ENCODE measurements around the gene FYTTD1. TPM values are rescaled to one million over a fixed set of nuclear protein-coding genes. Genes with fewer than 3 reads are reported as not detected.

FYTTD1 gene
- total RNA-seq, 3 donors from 2014 or later: 56.5 to 61.6 (median 56.7) TPM

DNA sequence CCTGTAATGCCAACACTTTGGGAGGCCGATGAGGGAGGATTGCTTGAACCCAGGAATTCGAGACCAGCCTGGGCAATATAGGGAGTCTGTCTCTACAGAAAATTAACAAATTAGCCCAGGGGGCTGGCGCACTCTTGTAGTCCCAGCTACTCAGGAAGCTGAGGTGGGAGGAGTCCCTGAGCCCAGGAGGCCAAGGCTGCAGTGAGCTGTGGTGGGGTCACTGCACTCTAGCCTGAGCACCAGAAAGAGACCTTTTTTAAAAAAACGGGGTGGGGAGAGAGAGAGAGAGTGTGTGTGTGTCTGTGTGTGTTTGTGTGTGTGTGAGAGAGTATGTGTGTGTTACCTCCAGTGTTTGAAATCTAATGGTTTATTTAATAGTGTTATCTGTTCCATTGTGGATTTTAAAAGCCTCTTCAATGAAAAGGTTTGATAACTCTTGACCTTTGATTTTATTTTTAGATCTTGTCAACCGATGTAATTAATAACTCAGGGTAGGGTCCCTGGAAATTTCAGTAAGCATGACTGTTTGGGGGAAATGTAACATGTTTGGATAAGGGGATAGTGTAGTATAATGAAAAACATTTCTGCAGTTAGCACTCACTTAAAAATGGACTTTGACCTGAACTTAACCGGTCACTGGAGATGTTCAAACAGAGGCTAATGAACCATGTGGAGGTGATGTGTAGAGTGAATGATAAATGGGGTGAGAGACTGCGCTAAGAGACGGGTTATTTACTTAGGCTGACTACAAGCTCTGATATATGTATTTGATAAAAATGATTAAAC lies 71.1 kb downstream of the FYTTD1 start:
- no peak for DNase-seq (ENCODE audit: low spot score in 2 of 2)
- Histone ChIP-seq H3K27me3 (no peaks in the 10 kb centered on the region), H3K9me3 (no peaks in the 10 kb centered on the region), H3K4me3 (no peak overlapping the region), H3K27ac (no peak overlapping the region), H3K4me1 (no peaks in the 10 kb centered on the region), H3K36me3 (no peaks in the 10 kb centered on the region)
- intact Hi-C loops (cut with DNase I; ENCODE audit: low total_unique reads): no loop called here
- TF ChIP-seq, protein P1, sequence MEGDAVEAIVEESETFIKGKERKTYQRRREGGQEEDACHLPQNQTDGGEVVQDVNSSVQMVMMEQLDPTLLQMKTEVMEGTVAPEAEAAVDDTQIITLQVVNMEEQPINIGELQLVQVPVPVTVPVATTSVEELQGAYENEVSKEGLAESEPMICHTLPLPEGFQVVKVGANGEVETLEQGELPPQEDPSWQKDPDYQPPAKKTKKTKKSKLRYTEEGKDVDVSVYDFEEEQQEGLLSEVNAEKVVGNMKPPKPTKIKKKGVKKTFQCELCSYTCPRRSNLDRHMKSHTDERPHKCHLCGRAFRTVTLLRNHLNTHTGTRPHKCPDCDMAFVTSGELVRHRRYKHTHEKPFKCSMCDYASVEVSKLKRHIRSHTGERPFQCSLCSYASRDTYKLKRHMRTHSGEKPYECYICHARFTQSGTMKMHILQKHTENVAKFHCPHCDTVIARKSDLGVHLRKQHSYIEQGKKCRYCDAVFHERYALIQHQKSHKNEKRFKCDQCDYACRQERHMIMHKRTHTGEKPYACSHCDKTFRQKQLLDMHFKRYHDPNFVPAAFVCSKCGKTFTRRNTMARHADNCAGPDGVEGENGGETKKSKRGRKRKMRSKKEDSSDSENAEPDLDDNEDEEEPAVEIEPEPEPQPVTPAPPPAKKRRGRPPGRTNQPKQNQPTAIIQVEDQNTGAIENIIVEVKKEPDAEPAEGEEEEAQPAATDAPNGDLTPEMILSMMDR (IDR thresholded peaks at IDR 0.05): no peak
- no peak for TF ChIP-seq POLR2AphosphoS5 (IDR thresholded peaks at IDR 0.05)
- TF ChIP-seq POLR2A (IDR thresholded peaks at IDR 0.05): no peak

DNA sequence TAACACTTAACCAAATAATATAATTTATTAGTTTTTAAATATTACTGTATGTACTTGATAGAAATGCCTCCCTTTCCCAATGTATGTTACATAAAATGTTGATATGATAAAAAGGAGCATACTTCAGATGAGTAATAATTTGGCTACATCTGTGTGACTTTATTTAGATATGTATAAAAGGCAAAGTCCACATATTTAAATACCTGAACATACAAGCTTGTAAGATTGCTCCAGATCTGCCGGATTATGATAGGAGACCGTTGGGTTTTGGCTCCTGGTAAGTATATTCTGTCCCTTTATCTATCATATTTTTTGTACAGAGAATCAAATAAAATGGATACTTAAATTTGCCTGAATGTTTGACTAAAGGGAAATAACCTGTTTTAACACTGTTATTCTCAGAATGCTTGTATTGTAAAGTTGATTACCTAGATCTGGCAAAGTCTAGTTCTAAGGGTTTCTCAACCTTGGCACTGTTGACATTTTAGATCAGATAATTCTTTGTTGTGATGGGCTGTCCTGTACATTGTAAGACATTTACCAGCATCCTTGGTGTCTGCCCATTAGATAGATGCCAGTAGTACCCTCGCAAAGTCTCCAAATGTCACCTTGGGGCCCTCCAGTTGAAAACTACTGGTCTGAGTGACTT lies 79.8 kb downstream of the FYTTD1 start:
- Histone ChIP-seq H3K4me3 (no peak overlapping the region), H3K4me1 (no peaks in the 10 kb centered on the region), H3K27ac (no peak overlapping the region), H3K9me3 (no peaks in the 10 kb centered on the region), H3K36me3 (no peaks in the 10 kb centered on the region), H3K27me3 (no peaks in the 10 kb centered on the region)
- TF ChIP-seq POLR2AphosphoS5 (IDR thresholded peaks at IDR 0.05): no peak
- TF ChIP-seq, protein P1 (IDR thresholded peaks at IDR 0.05): no peak
- no peak for TF ChIP-seq POLR2A (IDR thresholded peaks at IDR 0.05)
- intact Hi-C loops (cut with DNase I; ENCODE audit: low total_unique reads): no loop called here
- no peak for DNase-seq (ENCODE audit: low spot score in 2 of 2)

DNA sequence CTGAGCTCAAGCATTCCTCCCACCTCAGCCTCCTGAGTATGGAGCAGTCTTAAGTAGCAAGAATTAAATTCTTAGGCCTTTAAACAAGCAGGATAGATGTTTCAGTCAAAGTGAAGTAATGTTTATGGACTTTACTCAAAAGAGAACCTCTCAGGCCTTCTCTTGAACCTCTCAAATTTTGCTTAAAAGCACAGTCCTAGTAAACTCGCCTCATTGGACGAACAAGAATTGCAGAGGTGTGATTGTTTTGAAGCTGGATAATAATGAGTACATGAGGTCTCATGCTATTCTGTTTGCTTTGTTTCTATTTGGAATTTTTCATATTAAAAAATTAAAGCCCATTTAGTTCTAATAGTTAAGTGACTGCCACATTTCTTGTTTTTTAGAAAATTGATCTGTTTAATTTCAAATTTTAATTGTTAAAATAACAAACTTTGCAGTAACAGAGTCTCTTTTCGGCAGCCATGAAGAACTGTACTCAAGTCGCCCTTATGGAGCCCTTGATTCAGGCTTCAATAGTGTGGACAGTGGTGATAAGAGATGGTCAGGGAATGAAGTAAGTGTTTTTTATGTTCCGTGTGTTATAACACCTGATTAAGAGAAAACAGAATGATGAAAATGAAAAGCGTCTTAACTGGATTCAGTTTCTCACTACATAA lies 80.8 kb downstream of the FYTTD1 start:
- no peak for DNase-seq (ENCODE audit: low spot score in 2 of 2)
- Histone ChIP-seq H3K27ac (no peak overlapping the region), H3K36me3 (no peaks in the 10 kb centered on the region), H3K4me3 (no peak overlapping the region), H3K9me3 (no peaks in the 10 kb centered on the region), H3K4me1 (no peaks in the 10 kb centered on the region), H3K27me3 (no peaks in the 10 kb centered on the region)
- TF ChIP-seq POLR2AphosphoS5 (IDR thresholded peaks at IDR 0.05) (no peak), POLR2A (IDR thresholded peaks at IDR 0.05) (no peak)
- TF ChIP-seq, protein P1 (IDR thresholded peaks at IDR 0.05): no peak
- intact Hi-C loops (cut with DNase I; ENCODE audit: low total_unique reads): no loop called here

DNA sequence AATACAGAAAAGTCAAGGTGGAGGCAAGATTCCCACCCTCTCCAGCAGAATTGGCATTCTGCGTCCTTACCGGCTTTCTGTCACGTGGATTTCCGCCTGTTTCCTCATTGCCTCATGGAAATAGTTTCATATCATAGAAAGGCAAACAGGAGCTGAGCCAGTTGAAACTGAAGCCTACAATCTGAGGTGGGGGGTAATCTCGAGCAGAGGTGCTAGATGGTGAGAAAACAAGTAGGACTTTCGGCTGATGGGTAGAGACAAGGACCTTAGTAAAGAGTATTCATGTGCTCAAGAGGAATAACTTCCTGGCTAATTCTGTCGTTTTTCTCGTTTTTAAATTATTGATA lies 81.3 kb downstream of the FYTTD1 start:
- DNase-seq (ENCODE audit: low spot score in 2 of 2): no peak
- no peaks in the 10 kb centered on the region for H3K4me1 ChIP-seq
- intact Hi-C loops (cut with DNase I; ENCODE audit: low total_unique reads): no loop called here
- no peak overlapping the region for H3K4me3 ChIP-seq
- no peaks in the 10 kb centered on the region for H3K36me3 ChIP-seq
- no peaks in the 10 kb centered on the region for H3K27me3 ChIP-seq
- H3K9me3 ChIP-seq: no peaks in the 10 kb centered on the region
- TF ChIP-seq, protein P1 (IDR thresholded peaks at IDR 0.05): no peak
- TF ChIP-seq POLR2A (IDR thresholded peaks at IDR 0.05) (no peak), POLR2AphosphoS5 (IDR thresholded peaks at IDR 0.05) (no peak)
- no peak overlapping the region for H3K27ac ChIP-seq
